Adrenal gland (tissue), 5 donors: Measurements from ENCODE around the gene CTSL.
A peak's percentile ranks its signal among the peaks of the same experiment; 100 is the strongest.

ENCODE experiments used
- CTCF ChIP-seq, 6 experiments: fragments of 450-650 bp in 4 of 6; fragments of 200-600 bp in 2 of 6; sonication (generic) in 1 of 6; IDR thresholded peaks; 1 replicate in 5 of 6; 2 replicates in 1 of 6; pipeline versions ENCODE4 v1.5.1 to v1.8.0; 2016 to 2021; ENCODE audit warnings: antibody characterized with exemption in 6 of 6, mild to moderate bottlenecking in 2 of 6, moderate library complexity in 1 of 6
- POLR2A ChIP-seq, 2 donors: fragments of 450-650 bp; IDR thresholded peaks; one replicate each; pipeline ENCODE4 v1.6.1; 2017; ENCODE audit warnings: antibody characterized with exemption in 2 of 2, mild to moderate bottlenecking in 2 of 2, moderate library complexity in 1 of 2
- donor health status: DM: no; HTN: no; CAD: no.

GRCh38 chr9:87684627-87685219 is 41.2 kb upstream of the CTSL start:
- peak; percentile 65 to 83 (median 73) for TF ChIP-seq CTCF (IDR thresholded peaks at IDR 0.05)
- TF ChIP-seq POLR2A (IDR thresholded peaks at IDR 0.05): no peak
